Brain microvascular endothelial cell (primary cell): ENCODE measurements around the gene CD48.

Source experiments
- DNase-seq: peaks from one replicate; pipeline ENCODE4 v3.0.0-alpha.2; 2020
- H3K27ac ChIP-seq: fragments of 250-450 bp; sonication (Bioruptor Pico); 2 replicates; pipeline ENCODE4 v1.5.1; 2020; ENCODE audit warnings: mild to moderate bottlenecking, moderate library complexity
- H3K27me3 ChIP-seq: fragments of 250-450 bp; sonication (Bioruptor Pico); replicated peaks from 2 replicates; pipeline ENCODE4 v1.5.1; 2020; ENCODE audit warnings: mild to moderate bottlenecking
- H3K36me3 ChIP-seq: fragments of 250-450 bp; sonication (Bioruptor Pico); replicated peaks from 2 replicates; pipeline ENCODE4 v1.5.1; 2020; ENCODE audit warnings: mild to moderate bottlenecking
- H3K4me3 ChIP-seq: 2 replicates; pipeline ENCODE4 v1.5.1; 2011; ENCODE audit warnings: low read depth, mild to moderate bottlenecking, control low read depth, low read length, moderate library complexity
- CTCF ChIP-seq: IDR thresholded peaks from 2 replicates; pipeline ENCODE4 v1.5.1; 2011; ENCODE audit warnings: low read depth, mild to moderate bottlenecking, moderate library complexity, low read length, control low read depth, inconsistent platforms; ENCODE audit errors: missing control alignments
- in situ Hi-C: cut with HindIII; loops from 2 replicates; pipeline ENCODE4 v1.10.0; 2017; ENCODE audit warnings: low sequenced_read_pairs, low pct_ligation_motif_present

The CD48 gene

GRCh38 chr1:160662910-160663309 is 48.7 kb downstream of the CD48 start:
- in situ Hi-C loops = no loop called here
- no peak for TF ChIP-seq CTCF
- no peak overlapping the region for H3K4me3 ChIP-seq
- no peak overlapping the region for H3K27ac ChIP-seq
- H3K36me3 ChIP-seq = no peaks in the 10 kb centered on the region
- H3K27me3 ChIP-seq = no peaks in the 10 kb centered on the region
- no peak for DNase-seq

- Histone ChIP-seq H3K27ac (no peak overlapping the region), H3K27me3 (no peaks in the 10 kb centered on the region), H3K4me3 (no peak overlapping the region), H3K36me3 (no peaks in the 10 kb centered on the region)
- in situ Hi-C loops = no loop called here
- TF ChIP-seq CTCF = no peak
- no peak for DNase-seq
Measured at GRCh38 chr1:160659566-160659965, 52.1 kb downstream of the CD48 start.

- Histone ChIP-seq H3K27ac (no peak overlapping the region), H3K36me3 (no peaks in the 10 kb centered on the region), H3K27me3 (no peaks in the 10 kb centered on the region), H3K4me3 (no peak overlapping the region)
- no peak for DNase-seq
- in situ Hi-C loops = no loop called here
- TF ChIP-seq CTCF = no peak
Measured at GRCh38 chr1:160658814-160659193, 52.8 kb downstream of the CD48 start.

GRCh38 chr1:160658162-160658813 is 53.3 kb downstream of the CD48 start:
- no peaks in the 10 kb centered on the region for H3K27me3 ChIP-seq
- in situ Hi-C loops = no loop called here
- H3K36me3 ChIP-seq = no peaks in the 10 kb centered on the region
- no peak overlapping the region for H3K27ac ChIP-seq
- no peak for DNase-seq
- no peak for TF ChIP-seq CTCF
- no peak overlapping the region for H3K4me3 ChIP-seq

GRCh38 chr1:160657250-160657781 is 54.3 kb downstream of the CD48 start:
- TF ChIP-seq CTCF = no peak
- no peak overlapping the region for H3K4me3 ChIP-seq
- no peaks in the 10 kb centered on the region for H3K36me3 ChIP-seq
- in situ Hi-C loops = no loop called here
- no peak overlapping the region for H3K27ac ChIP-seq
- no peaks in the 10 kb centered on the region for H3K27me3 ChIP-seq
- no peak for DNase-seq

- H3K27ac ChIP-seq = no peak overlapping the region
- no peak for TF ChIP-seq CTCF
- in situ Hi-C loops = no loop called here
- no peak overlapping the region for H3K4me3 ChIP-seq
- H3K27me3 ChIP-seq = no peaks in the 10 kb centered on the region
- DNase-seq = no peak
- H3K36me3 ChIP-seq = no peaks in the 10 kb centered on the region
Measured at GRCh38 chr1:160656737-160657136, 54.9 kb downstream of the CD48 start.
